HG03520 (cell line): ENCODE data around the gene TEAD3.

Experiments
- ATAC-seq: cut with Tn5 transposase; IDR thresholded peaks from one replicate; pipeline ENCODE4 v1.9.1; 2021; ENCODE audit warnings: mild to moderate bottlenecking, moderate library complexity; ENCODE audit not compliant: unreplicated experiment

TEAD3 gene

DNA sequence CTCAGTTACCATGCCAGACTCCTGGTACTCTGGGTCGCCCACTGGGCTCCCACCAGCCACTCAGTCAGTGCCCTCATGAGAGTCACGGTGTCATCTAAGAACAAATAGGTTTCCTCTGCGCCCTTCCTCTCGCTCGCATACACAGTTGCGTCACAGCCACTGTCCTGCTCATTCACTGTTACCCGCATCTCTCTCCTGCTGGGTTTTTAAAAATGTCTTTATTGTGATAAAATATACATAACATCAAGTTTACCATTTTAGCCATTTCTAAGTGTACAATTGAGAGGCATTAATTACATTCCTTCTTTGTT lies 4.0 kb downstream of the TEAD3 start:
- no peak for ATAC-seq

DNA sequence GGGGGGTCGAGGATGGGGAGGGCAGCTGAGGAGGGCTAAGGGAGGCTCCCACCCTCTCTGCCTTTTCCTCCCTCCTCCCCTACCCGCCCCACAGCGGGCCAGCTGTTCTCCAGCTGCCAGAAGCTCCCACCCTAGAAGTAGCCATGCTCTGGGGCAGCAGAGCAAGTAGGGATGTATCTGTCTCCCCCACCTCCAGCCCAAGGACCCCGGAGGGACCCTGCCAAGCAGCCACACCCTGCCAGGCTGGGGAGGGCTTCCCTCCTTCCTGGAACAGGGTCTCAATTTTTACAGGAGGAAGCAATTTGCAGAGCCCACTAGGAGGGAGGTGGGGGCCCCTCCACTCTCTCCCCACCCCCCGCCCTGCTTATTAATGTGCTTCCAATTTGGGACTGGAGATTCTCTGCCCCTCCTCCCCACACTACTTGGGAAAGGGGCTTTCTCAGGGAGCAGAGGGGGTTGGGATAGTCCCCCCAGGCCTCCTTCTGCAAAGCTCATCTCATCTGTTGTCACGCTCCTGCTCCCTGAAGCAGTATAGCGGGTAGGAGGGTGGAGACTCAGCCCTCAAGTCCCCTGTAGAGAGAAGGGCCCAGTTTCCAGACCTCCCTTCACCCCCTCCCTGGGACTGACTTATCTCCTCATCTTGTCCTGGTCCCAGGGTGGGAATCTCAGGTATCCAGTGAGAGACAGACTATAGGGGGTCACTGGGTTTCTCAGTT lies 4.5 kb downstream of the TEAD3 start:
- no peak for ATAC-seq

DNA sequence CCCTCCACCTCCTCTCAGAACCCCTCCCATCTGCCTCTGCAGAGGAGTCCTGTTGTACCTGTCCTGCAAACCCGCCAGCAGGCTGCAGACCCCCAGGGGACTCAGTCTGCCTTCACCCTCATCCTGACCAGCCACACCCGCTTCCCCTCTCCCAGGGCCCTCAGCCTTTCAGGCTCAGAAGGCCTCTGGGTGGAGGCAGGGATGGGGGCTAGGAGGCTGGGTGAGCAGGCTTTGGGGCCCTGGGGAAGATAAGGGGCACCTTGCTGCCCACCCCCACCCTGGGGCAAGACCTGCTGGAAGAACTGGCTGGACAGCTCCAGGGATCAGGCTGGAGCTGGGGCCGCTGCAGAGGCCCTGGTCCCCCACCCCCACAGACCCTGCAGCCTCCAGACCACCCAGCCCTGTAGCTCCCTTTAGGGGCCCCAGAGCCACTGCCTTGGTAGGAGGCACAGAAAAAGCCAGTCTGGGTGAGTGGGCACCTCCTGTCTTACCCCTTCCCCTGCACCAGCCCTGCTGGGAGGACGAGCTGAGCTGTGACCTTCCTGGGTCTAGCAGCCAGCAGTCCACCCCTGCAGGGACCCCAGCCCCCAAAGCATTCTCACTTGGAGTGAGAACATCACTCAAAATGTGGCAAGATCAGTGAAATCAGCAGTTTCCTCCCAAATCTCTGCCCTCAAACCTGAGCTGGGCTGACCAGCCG lies 5.2 kb downstream of the TEAD3 start:
- ATAC-seq: no peak

DNA sequence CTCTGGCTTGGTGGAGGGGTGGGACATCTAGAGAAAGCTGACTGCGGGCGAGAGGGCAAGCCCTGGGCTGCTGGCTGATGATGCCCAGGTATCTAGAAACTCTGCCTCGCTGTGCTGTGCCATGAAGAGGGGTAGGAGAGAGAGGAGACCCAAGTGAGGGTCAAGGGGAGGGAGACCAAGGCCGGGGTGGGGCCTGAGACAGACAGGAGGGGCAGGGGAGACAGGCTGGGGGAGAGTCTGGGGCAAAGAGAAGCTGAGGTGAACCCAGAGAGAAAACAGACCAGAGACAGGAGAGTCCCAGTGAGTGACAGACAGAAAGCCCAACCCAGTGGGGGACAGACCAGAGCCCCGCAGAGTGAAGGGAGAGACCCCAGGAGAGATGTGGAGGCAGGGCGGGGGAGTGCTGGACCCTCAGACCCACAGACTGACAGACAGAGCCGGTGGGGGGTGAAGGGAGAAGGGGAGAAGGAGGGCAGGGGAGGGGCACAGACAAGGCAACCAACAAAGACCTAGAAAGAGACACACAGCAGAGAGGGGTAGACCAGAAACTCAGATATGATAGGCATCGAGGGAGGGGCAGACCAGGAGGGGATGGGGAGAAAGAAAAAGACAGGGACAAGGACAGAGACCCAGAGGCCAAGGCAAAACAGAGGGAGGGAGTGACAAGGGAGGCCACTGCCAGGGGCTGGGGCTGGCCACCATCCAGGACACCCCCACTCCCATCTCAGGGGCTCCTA lies 5.9 kb downstream of the TEAD3 start:
- ATAC-seq: no peak

DNA sequence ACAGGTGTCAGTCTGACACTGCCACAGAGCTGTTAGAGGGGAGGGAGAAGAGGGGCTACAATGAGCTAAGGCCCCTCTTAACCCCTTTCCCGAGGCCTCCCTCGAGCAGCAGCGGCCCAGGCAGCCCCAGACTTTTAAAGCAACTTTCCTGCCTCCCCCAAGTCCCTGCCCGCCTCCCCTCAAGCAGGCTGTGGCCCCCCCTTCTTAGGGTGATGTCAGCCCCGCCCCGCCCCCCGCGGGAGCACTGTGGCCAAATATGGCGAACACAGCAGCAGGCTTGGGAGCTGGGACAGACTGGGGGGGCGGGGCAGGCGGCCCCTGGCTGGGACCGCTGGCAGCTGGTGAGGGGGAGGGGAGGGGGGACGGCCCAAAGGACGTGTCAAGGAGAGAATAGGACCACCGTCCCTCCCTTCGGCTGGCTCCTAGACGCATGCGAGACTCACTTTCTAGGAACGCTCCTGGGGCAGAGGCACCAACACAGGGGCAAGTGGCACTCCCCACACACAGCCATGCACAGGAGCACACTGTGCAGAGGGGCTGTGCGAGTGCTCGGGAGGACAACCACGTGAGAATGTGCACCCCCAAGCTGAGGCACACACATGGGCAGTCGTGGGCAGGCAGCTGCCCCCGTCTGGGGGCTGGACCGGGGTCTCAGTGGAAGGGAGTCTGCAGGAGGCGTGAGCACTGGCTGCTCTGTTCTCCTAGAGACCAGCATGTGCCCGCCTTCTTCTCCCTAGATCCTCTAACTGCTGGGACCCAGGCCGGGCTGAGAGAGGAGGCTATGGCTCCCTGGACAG lies 6.7 kb downstream of the TEAD3 start:
- ATAC-seq: no peak

DNA sequence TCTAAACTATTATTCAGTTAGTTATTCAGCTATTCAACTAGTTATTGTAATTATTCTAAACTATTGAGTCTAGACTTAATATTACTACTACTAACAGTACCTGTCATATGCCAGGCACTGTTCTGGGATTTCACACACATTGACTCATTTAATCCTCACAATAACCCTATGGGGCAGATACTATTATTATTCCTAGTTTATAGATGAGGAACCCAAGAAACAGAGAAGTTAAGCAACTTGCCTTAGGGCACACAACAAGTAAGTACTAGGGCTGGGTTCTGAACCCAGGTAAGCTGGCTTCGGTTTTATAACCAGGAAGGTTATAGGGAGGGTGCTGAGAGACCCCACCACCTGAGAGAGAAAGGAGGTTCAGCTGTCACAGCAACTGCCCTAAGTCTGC lies 7.8 kb downstream of the TEAD3 start:
- ATAC-seq: no peak

DNA sequence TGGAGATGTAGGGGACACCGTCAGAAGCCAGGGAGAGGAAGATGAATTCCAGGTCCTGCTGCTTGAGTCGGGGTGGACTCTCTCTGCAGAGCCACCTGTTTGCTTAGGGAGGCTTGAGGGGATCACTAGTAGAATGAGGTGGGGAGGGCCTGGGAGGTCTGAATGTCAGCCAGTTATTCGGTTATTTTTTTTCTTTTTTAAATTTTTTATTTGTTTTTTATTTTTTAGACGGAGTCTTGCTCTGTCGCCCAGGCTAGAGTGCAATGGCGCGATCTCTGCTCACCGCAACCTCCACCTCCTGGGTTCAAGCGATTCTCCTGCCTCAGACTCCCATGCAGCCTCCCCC lies 8.4 kb downstream of the TEAD3 start:
- no peak for ATAC-seq

DNA sequence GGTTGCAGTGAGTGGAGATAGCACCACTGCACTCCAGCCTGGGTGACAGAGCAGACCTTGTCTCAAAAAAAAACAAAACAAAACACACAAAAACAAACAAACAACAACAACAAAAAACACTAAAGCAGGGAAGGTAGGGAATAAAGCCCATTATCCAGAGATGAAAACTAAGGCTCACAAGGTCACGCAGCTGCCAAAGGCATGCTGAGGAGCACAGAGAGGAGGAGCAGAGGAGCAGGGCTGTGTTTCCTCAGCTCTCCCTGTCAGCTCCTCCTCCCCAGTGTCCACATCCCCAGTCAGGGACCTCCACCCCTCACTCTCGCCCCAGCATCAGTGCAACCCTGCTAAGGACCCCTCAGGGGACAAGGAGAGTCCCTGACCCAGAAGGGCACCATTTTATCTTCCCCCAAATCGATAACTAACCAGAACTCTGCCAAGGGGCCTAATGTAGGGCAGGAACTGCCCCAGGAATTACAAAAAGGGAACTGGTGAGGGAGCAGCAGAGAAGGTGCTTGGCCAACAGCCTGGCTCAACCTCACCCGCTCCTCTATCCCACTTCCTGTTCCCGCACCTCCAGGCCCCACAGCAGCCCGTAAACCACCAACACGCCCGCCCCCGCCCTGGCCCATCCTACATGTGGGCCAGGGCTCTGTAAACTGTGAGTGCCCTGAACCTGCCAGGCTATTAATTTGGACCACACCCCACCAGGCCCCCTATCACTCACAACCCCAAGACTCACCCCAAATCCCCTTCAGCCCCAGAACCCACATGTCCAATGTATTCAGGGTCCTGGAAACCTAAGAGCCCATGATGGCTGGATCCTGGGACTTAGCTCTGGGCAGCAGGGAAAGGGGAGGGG lies 9.0 kb downstream of the TEAD3 start:
- ATAC-seq: no peak

DNA sequence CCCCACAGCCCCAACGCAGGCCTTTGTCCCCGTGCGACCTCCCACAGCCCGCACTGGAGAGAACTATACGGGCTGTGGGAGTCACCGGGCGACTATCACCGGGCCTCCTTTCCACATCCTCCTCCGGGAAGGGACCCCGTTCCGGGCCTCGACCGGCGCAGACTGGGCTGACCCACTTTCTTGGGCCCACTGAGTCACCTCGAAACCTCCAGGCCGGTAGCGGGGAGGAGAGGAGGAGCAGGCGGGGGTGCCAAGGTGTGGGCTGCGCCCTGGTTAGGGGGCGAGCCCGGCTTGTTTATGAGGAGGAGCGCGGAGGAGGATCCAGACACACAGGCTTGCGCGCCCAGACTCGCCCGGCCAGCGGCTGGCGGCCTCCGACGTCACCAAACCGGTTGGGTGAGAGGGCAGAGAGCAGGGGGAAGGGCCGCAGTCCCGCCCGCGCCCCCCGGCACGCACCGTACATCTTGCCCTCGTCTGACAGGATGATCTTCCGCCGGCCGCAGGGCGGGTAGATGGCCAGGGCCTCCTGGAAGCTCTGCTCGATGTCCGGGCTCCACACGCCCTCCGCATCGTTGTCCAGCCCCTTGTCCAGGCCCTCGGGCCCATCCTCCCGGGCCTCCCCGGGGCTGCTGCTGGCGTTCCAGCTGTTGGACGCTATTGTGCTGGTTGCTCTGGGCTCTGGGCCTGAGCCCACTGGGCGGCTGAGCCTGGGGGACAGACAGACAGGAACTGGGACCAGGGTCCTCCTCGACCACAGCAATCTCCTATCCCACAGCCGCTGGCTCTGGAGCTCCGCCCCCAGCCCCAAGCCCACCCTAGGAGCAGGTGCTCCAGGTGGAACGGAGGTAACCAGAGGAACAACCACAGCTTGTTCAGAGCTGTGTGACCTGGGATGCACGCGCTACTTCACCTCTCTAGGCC lies 10.6 kb downstream of the TEAD3 start:
- ATAC-seq: no peak

DNA sequence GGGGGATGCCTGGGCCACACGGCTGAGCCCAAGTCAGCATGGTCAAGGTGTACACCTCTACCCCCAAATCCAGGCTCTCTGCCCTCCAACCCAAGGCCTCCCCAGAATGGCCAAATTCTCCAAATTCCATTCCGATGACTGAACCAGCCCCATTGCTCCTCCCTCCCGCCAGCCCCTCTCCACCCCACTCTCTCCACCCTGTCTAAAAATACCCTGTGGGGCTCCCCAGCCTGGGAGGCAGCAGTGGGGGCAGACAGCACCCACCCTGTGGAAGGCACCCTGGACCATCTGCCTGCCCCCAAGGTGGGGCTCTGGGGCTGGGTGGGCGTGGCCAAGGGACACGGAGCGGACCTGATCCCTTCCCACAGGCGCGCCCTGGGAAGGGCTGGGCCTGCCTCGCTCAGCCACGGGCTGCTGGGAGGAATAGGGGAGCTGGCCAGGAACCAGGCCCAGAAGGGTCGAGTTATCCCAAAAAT lies 11.4 kb downstream of the TEAD3 start:
- no peak for ATAC-seq

DNA sequence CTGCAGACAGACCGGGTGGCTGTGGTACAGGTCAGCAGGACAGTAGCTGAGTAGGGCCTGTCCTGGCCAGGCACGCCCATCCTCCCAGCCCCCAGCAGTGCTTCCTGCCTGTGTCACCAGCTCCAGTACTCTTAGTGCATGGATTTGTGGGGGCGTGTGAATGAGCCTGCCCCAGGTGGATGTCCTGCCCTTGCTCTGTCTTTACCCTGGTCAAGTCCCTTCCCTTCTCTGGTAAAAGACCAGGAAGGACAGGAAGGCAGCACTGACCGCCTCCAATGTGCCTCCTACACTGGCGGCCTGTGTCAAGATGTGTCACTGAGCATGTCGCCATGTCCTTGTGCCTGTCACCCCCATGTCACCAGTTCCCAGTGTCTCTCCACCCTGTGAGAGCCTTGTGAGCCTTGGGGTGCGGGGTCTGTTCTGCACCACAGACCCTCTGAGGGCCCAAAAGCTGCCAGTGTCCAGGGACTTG lies 11.9 kb downstream of the TEAD3 start:
- ATAC-seq: no peak

DNA sequence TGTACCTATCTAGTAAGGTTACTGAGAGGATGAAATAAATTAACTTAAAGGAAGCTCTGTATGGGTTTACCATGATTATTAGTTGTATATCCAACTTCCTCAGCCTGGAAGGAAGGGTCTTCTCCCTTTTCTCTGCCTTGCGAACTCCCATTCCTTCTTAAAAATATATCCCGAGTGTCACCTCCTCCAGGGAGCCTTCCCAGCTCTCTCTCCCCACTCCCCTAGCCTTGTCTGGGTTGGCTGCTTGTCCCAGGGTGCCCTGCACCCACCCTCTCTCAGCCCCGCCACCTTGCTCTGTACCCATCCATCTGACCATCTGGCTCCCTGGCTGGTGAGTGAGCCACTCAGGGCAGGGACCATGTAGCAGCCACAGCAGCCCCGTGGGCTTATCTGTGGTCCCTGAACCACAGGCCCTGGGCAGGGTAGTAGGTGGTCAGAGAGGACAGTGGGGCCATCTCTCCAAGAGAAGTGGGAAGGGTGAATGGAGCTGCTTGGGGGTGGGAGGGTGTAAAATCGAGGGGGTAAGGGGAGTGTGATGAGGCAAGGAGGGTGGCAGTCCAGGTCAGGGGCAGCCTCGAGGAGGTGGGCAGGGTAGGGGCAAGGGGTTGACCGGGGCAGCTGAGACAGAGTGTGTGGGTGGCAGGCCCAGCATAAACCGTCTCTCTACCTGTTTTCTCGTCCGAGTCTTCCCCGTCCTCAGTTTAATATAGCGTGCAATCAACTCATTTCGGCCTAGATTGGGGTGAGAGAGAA lies 12.8 kb downstream of the TEAD3 start:
- ATAC-seq: no peak

DNA sequence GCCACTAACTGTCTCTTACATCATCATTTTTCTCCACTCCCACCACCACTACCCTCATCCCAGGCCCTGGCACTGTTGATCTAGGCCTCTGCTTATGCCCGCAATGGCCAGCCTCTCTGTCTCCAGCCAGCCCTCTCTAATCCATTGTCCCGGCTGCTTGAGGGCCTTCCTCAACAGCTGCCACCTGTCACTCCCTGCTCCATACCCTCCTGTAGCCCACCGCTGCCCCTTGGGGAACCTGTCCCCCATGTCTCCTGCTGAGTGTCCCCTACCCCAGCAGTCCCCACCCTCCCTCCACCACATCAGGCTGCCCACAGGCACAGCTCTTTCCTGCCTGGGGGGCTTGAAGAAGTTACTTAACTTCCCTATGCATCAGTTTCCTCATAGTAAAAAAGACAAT lies 13.4 kb downstream of the TEAD3 start:
- no peak for ATAC-seq

DNA sequence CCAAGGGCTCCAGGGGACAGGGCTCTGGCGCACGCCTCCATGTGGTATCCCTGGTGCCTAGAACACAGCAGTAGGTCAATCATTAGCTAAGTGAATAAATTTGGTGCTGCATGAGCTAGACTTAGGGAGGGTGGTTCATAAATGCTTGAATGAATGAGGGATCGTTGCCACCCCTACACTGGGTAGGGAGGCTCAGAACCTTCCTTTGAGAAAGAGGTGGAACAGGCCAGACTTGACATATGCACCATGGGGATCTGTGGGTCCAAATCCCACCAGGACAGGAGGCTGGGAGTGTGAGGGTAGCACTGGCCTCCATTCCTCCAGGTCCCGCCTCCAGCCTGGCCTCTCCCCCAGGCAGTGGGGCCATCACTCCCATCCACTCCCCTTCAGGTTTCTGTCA lies 13.8 kb downstream of the TEAD3 start:
- no peak for ATAC-seq

DNA sequence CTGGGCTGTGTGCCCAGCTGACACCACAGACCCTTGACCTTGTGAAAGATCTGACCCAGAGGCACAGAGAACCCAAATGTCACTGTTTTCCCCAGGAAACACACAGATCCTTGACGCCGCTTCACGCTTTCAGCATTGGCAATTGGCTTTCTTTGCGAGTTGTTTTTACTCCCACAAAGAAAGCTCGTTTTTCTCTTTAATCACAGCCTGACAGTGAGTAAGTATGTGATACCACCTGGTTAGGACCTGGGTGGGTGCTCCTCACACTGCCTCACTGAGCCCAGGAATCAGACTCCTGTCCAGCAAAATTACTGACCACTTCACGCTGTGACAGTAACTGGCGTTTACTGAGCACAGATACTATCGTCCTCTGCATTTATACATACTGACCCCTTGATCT lies 15.7 kb downstream of the TEAD3 start:
- ATAC-seq: no peak

DNA sequence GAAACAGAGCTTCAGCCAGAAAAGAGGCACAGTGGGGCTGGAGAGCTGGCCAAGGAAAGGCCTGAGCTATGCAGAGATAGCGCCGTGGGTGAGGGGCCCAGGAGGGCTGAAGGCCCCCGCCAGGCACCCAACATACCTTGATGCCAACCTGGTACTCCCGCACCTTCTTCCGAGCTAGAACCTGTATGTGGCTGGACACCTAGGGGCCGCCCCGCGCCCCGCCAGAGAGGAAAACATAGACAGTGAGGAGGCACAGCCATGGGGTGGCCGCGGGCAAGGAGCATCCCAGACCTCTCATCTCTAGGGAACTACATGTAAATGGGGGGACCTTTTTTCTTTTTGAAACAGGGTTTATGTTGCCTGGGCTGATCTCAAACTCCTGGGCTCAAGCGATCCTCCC lies 16.7 kb downstream of the TEAD3 start:
- no peak for ATAC-seq

DNA sequence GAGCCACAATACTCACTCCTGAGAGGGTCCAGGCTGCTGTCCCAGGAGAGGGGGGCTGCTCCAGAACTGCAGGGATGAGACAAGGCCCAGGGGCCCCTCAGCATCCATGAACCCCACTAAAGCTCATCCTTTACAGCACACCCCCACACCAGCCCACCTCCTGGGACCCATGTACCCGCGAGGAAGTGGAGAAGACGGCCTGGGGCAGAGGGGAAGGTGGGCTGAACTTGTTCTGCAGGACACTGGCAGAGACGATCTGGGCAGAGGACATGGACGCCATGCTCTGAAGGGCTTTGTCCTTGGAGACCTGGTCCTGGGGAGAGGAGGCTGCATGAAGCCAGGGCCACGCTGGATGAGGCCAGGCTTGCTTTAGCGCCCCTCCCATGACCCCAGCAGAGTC lies 18.6 kb downstream of the TEAD3 start:
- ATAC-seq: no peak

DNA sequence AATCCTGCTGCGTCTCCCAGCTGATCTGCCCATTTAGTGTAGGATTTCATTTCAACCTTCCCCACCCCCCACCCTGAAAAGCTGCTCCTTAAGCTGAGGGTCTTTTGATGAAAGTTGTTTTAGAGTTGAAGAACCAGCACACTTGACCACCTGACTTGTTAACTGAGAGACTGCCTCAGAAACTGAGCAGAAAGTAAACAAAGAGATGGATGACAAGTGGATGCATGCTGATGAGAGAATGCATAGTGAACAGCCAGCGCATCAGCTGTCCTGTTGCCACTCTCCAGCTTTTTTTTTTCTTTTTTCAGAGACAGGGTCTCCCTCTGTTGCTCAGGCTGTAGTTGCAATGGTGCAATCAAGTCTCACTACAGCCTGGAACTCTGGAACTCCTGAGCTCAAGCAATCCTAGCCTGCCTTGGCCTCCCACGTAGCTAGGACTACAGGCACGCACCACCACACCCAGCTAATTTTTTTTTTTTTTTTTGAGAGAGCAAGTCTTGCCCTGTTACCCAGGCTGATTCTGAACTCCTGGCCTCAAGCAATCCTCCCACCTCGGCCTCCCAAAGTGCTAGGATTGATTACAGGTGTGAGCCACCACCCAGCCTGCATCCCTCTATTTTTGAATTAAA lies 19.2 kb downstream of the TEAD3 start:
- ATAC-seq: no peak
